ENCODE data around the gene SBNO2. TPM values are rescaled to one million over a fixed set of nuclear protein-coding genes. Genes with fewer than 3 reads are reported as not detected.

SBNO2 gene
- polyA plus RNA-seq, 3 donors: 0.71 to 75.0 (median 2.6) TPM

GRCh38 chr19:1060689-1061088 lies 113.4 kb downstream of the SBNO2 start:
- no peak overlapping the region for H2AFZ ChIP-seq (ENCODE audit: insufficient read depth, low read depth, low read length, poor library complexity, severe bottlenecking)
- no peaks in the 10 kb centered on the region for H3K79me2 ChIP-seq (ENCODE audit: insufficient read depth, low read length)
- H3K9ac ChIP-seq (ENCODE audit: insufficient read depth, low read length, poor library complexity, severe bottlenecking): no peak overlapping the region
- H3K4me3 ChIP-seq (replicated peaks in 1 of 3; ENCODE audit: low read depth in 2 of 3, low read length in 3 of 3): no peak overlapping the region
- no peaks in the 10 kb centered on the region for H3K27me3 ChIP-seq (ENCODE audit: control insufficient read depth in 2 of 2, insufficient read depth in 2 of 2, low read length in 2 of 2)
- no peak overlapping the region for H3K4me3 Mint-ChIP-seq
- peaks cover 25 to 28% of the 10 kb centered on the region in 2 donors for H3K4me1 ChIP-seq (ENCODE audit: control insufficient read depth in 1 of 2, insufficient read depth in 2 of 2, low read length in 2 of 2)
- H4K20me1 ChIP-seq (ENCODE audit: insufficient read depth, low read length): peaks cover 20% of the 10 kb centered on the region
- 85% methylated on average over 5 of the region's 5 CpGs for WGBS (ENCODE audit: insufficient coverage)
- intact Hi-C loops (cut with micrococcal nuclease): no loop called here
- no peak overlapping the region for H3K4me2 ChIP-seq (replicated peaks; ENCODE audit: extremely low read depth, low read length, poor library complexity, severe bottlenecking)
- no peak for TF ChIP-seq CTCF (IDR thresholded peaks at IDR 0.05)
- H3K27ac Mint-ChIP-seq: no peak overlapping the region
- peaks cover 24% of the 10 kb centered on the region for H3K4me1 Mint-ChIP-seq
- DNase-seq: no peak
- peaks cover 21 to 25% of the 10 kb centered on the region in 2 donors for H3K9me3 ChIP-seq (replicated peaks in 1 of 2; ENCODE audit: control insufficient read depth in 1 of 2, insufficient read depth in 1 of 2, low read length in 2 of 2)
- H3K9me3 Mint-ChIP-seq: peaks cover 17 to 31% (median 26%) of the 10 kb centered on the region in 7 donors
- H3K36me3 Mint-ChIP-seq: peaks cover 35 to 36% of the 10 kb centered on the region in 2 donors
- H3K36me3 ChIP-seq (replicated peaks in 1 of 2; ENCODE audit: control insufficient read depth in 1 of 2, insufficient read depth in 2 of 2, low read length in 2 of 2): peaks cover 27 to 37% of the 10 kb centered on the region in 2 donors
- H3K27me3 Mint-ChIP-seq (ENCODE audit: low read depth in 3 of 3): peaks cover 1 to 9% (median 2%) of the 10 kb centered on the region in 3 donors
- no peak overlapping the region for H3K27ac ChIP-seq (ENCODE audit: low read depth in 1 of 2, low read length in 2 of 2)

GRCh38 chr19:1058112-1058511 lies 116.0 kb downstream of the SBNO2 start:
- Histone ChIP-seq H3K27ac (ENCODE audit: low read depth in 1 of 2, low read length in 2 of 2) (no peak overlapping the region), H3K4me1 (ENCODE audit: control insufficient read depth in 1 of 2, insufficient read depth in 2 of 2, low read length in 2 of 2) (peaks cover 0 to 3% of the 10 kb centered on the region in 2 donors), H3K4me2 (replicated peaks; ENCODE audit: extremely low read depth, low read length, poor library complexity, severe bottlenecking) (no peak overlapping the region), H3K79me2 (ENCODE audit: insufficient read depth, low read length) (no peaks in the 10 kb centered on the region), H3K27me3 (ENCODE audit: control insufficient read depth in 2 of 2, insufficient read depth in 2 of 2, low read length in 2 of 2) (no peaks in the 10 kb centered on the region), H3K36me3 (replicated peaks in 1 of 2; ENCODE audit: control insufficient read depth in 1 of 2, insufficient read depth in 2 of 2, low read length in 2 of 2) (peaks cover 48 to 62% of the 10 kb centered on the region in 2 donors), H2AFZ (ENCODE audit: insufficient read depth, low read depth, low read length, poor library complexity, severe bottlenecking) (no peak overlapping the region), H3K9me3 (replicated peaks in 1 of 2; ENCODE audit: control insufficient read depth in 1 of 2, insufficient read depth in 1 of 2, low read length in 2 of 2) (peaks cover 21 to 25% of the 10 kb centered on the region in 2 donors), H3K9ac (ENCODE audit: insufficient read depth, low read length, poor library complexity, severe bottlenecking) (no peak overlapping the region), H3K4me3 (replicated peaks in 1 of 3; ENCODE audit: low read depth in 2 of 3, low read length in 3 of 3) (no peak overlapping the region), H4K20me1 (ENCODE audit: insufficient read depth, low read length) (peaks cover 14% of the 10 kb centered on the region)
- TF ChIP-seq CTCF (IDR thresholded peaks at IDR 0.05): no peak
- WGBS (ENCODE audit: insufficient coverage): 100% methylated on average over 2 of the region's 5 CpGs
- no peak for DNase-seq
- Mint-ChIP-seq H3K4me3 (no peak overlapping the region), H3K4me1 (peaks cover 3% of the 10 kb centered on the region), H3K27me3 (ENCODE audit: low read depth in 3 of 3) (peaks cover 0 to 9% (median 0%) of the 10 kb centered on the region in 3 donors), H3K9me3 (peaks cover 17 to 34% (median 28%) of the 10 kb centered on the region in 7 donors), H3K27ac (no peak overlapping the region), H3K36me3 (peaks cover 49 to 51% of the 10 kb centered on the region in 2 donors)
- intact Hi-C loops (cut with micrococcal nuclease): no loop called here

Other genes with a start within 250 kb of the SBNO2 start
- gene ARID3A, start 248.2 kb downstream of the SBNO2 start, polyA plus RNA-seq: 10 to 100 TPM in 1 of 3 donors, 1 to 10 TPM in 2; 2.1 to 41.6 (median 3.2) TPM
- gene WDR18, start 189.9 kb downstream of the SBNO2 start, polyA plus RNA-seq: 10 to 100 TPM; 21.3 to 52.7 (median 49.9) TPM
- gene GRIN3B, start 173.8 kb downstream of the SBNO2 start, polyA plus RNA-seq: under 1 TPM in 2 of 3 donors, not detected in 1; 0.13 to 0.27 TPM
- 100 to 1,000 TPM in 1 of 3 donors, 10 to 100 TPM in 2; 37.4 to 417 (median 45.0) TPM for gene TMEM259, start 153.1 kb downstream of the SBNO2 start, polyA plus RNA-seq
- gene RNU6-2, start 152.7 kb downstream of the SBNO2 start, polyA plus RNA-seq: not detected
- 100 to 1,000 TPM in 2 of 3 donors, 10 to 100 TPM in 1; 69.9 to 213 (median 144) TPM for gene CNN2, start 147.7 kb downstream of the SBNO2 start, polyA plus RNA-seq
- 100 to 1,000 TPM in 1 of 3 donors, 1 to 10 TPM in 2; 1.7 to 104 (median 7.8) TPM for gene ABCA7, start 134.2 kb downstream of the SBNO2 start, polyA plus RNA-seq
- 100 to 1,000 TPM; 108 to 308 (median 137) TPM for gene ARHGAP45, start 107.1 kb downstream of the SBNO2 start, polyA plus RNA-seq
- 100 to 1,000 TPM; 183 to 222 (median 195) TPM for gene POLR2E, start 78.9 kb downstream of the SBNO2 start, polyA plus RNA-seq
- 100 to 1,000 TPM; 459 to 508 (median 493) TPM for gene GPX4, start 70.3 kb downstream of the SBNO2 start, polyA plus RNA-seq
- 10 to 100 TPM in 2 of 3 donors, 1 to 10 TPM in 1; 6.2 to 72.1 (median 15.4) TPM for gene STK11, start 31.5 kb upstream of the SBNO2 start, polyA plus RNA-seq
- gene CBARP, start 63.7 kb upstream of the SBNO2 start, polyA plus RNA-seq: not detected
- gene ATP5F1D, start 67.5 kb upstream of the SBNO2 start, polyA plus RNA-seq: 100 to 1,000 TPM; 122 to 160 (median 143) TPM
- gene MIDN, start 74.3 kb upstream of the SBNO2 start, polyA plus RNA-seq: 100 to 1,000 TPM in 1 of 3 donors, 10 to 100 TPM in 1, 1 to 10 TPM in 1; 5.6 to 301 (median 11.0) TPM
- 100 to 1,000 TPM in 1 of 3 donors, 10 to 100 TPM in 2; 39.6 to 600 (median 51.1) TPM for gene CIRBP, start 95.1 kb upstream of the SBNO2 start, polyA plus RNA-seq
- gene FAM174C, start 101.3 kb upstream of the SBNO2 start, polyA plus RNA-seq: 10 to 100 TPM; 32.8 to 56.2 (median 40.0) TPM
- gene EFNA2, start 111.6 kb upstream of the SBNO2 start, polyA plus RNA-seq: not detected
- gene NDUFS7, start 209.6 kb upstream of the SBNO2 start, polyA plus RNA-seq: 100 to 1,000 TPM; 119 to 232 (median 211) TPM
- 1 to 10 TPM in 1 of 3 donors, under 1 TPM in 2; 0.95 to 1.3 (median 0.96) TPM for gene GAMT, start 227.3 kb upstream of the SBNO2 start, polyA plus RNA-seq
- gene DAZAP1, start 233.3 kb upstream of the SBNO2 start, polyA plus RNA-seq: 10 to 100 TPM in 1 of 3 donors, 1 to 10 TPM in 2; 3.3 to 57.1 (median 4.2) TPM